Middle frontal gyrus (tissue), 1 donor: ENCODE results near the gene C10orf95.
"Not testable (repeated sequence)": the region's sequence is repeated elsewhere in the genome, so short reads cannot be mapped to it uniquely, and the experiment has no call there.

Experiments
- DNase-seq: peaks from one replicate; pipeline ENCODE4 v3.0.0-alpha.2; 2015; ENCODE audit warnings: low spot score; ENCODE audit errors: extremely low spot score

Gene C10orf95

DNA sequence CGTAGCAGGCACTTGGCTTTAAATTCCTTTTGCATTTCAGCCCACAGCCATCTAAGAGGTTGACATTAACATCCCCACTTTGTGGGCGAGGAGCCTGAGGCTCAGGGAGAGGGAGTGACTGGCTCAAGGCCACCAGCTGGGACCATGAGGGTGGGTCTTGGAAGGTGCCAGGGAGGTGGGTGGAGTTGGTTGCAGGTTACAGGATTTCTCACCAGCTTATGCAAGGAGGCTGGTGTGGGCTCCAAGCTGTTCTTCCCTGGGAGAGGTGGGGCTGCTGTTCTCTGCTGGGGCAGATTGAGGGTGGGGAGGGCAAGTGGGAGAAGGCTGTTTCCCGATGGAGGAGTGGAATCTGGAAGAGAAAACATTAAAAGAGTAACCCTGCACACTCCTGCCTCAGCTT lies 14.1 kb upstream of the C10orf95 start:
- no peak for DNase-seq

DNA sequence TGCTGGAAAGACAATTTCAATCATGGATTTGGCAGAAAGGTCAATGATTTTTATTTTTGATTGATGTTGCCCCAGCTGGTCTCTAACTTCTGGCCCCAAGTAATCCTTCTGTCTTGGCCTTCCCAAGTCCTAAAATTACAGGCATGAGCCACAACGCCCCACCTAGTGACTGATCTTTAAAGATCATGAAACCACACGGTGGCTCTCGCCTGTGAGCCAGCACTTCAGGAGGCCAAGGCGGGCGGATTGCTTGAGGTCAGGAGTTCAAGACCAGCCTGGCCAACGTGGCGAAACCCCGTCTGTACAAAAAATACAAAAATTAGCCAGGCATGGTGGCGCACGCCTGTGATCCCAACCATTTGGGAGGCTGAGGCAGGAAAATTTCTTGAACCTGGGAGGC lies 12.6 kb upstream of the C10orf95 start:
- DNase-seq = no peak

DNA sequence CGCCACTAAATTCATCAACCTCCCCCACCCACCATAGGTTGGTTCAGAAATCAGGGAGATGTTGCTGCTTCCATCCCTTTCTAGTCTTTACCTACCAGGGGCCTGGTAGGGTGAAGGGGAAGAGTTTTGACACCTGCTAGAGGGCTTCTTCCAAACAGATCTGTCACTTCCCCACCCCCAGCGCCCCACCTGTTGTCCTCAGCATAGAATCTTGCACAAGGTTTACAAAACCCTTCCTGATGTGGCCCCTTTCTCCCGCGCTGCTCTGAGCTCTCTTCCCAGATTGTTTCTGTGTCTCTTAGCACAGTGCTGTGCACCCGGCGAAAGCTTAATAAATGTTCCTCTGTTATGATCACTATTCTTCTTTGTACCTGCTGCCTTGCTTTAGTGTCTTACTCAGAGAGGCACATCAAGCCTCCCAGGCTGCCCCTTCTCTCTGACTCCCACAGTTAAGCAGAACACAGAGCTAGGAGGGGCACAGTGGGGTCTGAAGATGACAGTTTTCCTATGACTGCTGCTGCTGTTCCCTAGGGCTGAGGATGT lies 11.2 kb upstream of the C10orf95 start:
- no peak for DNase-seq

DNA sequence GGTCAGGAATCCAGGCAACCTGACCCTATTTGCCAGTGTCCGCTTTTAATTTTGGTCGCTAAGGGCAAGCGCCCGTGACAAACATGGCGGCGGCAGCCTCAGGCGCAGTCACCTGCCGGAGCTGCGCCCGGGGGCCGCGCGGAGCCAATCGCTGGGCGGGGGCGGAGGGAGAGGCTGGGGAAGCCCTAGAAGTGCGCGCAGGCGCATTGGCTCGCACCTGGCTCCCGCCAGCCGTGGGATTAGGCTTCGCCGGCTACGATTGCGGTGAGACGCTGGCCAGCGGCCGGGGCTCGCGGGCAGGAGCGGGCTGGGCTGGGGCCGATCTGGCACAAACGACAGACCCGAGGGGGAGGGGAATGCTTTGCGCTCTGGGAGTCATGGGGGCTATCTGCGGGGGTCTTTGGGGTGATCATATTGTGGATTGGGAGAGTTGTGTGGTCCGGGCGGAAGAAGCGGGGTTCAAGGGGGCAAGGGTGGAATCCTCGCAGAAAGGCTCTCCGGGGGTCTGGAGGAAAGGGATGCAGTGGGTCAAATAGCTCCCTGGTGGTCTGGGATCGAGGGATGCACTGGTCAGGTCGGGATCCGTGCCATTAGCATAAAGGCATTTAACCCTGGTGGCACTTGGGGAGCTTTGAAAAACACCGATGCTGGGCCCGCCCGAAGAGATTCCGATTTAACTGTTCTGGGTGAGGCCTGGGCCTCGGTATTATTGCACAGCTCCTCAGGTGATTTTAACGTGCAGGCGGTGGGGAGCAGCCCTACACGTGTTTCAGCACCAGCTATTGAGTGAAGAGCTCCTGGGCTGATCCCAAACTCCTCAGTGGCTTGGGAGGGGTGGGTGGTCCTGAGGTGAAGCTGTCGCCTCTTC lies 10.1 kb upstream of the C10orf95 start:
- DNase-seq = peak; percentile 84

DNA sequence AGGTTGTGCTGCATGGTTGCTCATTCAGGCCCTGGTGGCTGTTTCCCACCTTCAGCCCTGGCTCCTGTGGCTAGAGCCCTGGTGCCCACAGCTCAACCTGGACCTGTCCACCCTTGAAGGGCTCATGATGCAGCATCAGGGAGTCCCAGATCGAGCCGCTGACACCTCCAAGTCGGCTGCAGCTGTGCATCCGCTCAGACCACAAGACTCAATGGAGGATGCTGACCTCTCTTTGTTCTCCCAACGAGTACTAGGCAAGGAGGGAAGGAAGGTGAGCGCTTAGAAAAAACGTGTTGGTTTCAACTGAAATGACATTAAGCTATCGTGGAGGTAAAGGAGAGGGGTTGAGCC lies 9.5 kb upstream of the C10orf95 start:
- no peak for DNase-seq

DNA sequence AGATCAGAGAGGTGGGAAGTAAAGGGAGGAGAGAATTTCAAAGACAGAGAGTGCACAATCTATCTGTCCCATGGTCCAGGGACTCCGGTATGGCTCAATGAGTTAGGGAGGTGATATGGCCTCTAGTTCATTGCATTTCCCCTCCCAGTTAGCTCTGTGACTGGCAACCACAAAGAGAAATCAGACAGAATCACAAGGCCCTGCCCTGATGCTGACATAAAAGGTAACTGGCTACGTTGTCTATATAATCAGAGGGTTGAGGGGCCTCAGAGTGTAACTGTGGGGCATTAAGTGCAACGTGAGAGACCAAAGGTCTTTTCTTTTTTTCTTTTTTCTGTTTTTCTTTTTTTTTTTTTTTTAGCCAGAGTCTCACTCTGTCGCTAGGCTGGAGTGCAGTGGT lies 7.3 kb upstream of the C10orf95 start:
- DNase-seq = no peak

DNA sequence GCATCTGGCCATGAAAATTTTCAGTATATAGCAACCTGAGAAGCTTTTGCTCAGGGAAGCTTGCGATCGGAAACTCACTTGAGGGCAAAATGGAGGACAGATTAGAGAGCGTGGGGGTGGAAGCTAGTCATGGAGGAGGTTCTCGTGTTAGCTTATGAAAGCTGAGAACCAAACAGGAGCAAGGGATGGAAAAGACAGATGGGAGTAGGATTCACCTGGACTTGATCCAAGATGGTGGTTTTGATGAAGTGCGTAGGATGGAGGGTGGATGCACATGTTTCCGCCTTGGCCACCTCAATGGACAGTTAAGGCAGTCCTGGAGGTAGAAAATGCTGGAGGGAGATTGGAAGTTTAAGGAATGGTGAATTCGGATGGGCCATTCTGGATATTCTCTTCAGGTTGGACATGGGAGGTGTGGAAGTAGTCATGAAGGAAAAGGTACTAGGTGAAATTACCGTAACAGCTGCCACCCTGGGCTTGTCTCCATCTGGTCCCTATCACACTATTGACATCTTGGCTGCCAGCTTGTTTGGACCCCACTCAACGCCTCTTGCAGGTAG lies 6.3 kb upstream of the C10orf95 start:
- no peak for DNase-seq

DNA sequence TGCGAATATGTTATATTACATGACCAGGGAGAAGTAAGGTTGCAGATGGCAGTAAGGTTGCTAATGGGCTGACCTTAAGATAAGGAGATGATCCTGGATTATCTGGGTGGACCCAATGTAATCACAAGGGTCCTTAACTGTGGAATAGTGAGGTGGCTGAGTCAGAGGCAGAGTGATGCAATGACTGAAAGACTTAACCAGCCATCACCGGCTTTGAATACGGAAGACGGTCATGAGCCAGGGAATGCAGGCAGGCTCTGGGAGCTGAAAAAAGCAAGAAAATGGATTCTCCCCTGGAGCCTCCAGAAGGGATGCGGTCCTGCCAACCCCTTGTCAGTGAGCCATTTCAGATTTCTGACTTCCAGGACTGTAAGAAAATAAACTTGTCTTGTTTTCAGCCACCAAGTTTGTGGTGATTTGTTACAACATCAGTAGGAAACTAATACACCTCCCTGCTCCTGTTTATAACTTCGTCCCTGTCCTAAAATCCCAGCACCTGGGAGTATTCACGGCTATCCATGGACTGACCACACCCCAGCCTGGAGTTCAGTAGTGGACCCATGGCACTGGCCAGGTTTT lies 4.6 kb upstream of the C10orf95 start:
- DNase-seq = no peak

DNA sequence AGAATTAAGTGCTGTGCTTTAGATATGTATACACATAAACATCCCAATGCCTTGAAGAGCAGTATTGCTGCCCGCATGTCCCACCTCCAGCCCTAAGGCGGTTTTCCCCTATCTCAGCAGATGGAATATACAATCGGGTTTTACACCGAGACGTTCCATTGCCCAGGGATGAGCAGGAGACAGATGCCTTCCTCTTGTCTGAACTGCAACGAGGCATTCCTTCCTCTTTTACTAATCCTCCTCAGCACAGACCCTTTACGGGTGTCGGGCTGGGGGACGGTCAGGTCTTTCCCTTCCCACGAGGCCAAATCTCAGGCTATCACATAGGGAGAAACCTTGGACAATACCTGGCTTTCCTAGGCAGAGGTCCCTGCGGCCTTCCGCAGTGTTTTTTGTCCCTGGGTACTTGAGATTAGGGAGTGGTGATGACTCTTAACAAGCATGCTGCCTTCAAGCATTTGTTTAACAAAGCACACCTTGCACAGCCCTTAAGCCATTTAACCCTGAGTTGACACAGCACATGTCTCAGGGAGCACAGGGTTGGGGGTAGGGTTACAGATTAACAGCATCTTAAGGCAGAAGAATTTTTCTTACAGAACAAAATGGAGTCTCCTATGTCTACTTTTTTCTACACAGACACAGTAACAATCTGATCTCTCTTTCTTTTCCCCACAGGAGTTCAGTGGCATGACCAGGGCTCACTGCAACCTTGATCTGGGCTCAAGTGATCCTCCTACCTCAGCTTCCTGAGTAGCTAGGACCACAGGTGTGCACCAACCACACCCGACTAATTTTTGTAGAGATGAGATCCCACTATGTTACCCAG lies 3.5 kb upstream of the C10orf95 start:
- not testable (repeated sequence) for DNase-seq

DNA sequence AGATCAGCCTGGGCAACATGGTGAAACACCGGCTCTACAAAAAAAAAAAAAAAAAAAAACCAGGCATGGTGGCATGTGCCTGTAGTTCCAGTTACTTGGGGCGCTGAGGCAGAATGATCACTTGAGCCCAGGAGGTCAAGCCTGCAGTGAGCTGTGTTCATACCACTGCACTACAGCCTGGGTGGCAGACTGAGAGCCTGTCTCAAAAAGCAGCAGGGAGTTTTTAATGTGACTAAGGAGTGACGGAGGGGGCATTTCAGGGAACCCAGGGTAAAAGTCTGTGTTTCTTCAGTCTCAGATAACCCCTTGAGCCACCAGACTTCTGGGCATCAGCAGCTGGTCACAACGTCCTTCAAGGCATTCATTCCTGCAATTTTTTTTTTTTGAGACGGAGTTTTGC lies 2.2 kb upstream of the C10orf95 start:
- no peak for DNase-seq

DNA sequence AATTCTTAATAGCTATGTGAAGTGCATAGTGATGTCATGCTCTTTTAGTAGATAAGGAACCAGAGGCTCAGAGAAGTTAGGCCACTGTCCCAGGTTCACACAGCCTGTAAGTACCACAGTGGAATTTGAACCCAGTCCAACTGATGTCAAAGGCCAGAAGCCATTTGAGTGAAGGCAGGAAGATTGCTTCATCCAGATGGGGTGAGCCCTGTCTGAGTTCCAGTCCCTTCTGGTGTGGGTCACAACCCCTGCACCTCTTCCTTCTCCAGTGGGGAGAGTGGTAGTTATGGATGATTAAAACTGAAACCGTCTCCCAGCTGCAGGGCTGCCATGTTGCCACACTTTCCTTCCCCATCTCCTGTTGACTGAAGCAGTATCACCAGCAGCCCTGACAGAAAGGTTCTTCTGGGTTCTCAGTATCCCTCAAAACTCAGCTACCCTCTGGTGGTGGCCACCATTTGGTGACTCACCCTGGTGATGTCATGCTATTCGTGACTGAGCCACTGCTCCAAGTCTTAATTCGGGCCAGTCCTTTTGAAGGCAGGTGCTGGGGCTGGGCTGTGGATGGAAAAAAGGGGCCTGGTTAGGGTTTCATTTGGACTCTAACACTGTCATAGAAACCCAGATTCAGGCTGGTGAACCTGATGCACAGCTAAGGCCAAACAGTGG lies 1.5 kb upstream of the C10orf95 start:
- no peak for DNase-seq

DNA sequence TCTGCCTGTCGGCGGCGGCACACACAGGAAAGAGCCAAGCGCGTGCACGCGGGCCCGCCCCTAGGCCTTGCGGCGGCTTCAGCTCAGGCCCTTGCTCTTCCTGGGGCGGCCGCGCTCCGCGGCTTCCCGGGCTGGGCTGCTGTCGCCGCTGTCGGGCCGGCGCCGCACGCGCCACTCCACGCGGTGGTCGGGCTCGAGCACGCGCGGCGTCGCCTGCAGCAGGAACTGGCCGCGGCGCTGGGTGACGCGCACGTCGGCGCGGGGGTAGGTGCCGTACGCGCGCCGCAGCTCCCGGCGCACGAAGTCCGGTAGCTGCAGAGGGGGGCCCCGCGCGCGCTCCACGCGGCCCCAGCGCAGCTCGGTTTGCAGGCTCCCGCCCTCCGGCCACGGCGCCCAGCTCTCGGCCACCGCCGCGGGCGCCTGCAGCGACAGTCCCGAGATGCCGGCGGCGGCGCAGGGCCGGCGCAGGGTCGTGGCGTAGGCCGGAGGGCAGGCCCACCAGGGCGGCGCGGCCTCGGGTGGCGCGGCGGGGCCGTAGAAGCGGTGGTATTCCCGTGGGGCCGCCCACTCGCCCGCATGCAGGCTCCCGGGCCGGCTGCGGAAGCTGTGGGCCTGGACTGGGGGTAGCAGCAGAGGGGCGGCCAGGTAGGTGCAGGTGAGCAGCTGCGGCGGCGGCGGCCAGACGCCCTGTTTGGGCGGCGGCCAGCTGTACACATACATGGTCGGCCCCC lies 804 bp downstream of the C10orf95 start:
- DNase-seq = peak; percentile 85

DNA sequence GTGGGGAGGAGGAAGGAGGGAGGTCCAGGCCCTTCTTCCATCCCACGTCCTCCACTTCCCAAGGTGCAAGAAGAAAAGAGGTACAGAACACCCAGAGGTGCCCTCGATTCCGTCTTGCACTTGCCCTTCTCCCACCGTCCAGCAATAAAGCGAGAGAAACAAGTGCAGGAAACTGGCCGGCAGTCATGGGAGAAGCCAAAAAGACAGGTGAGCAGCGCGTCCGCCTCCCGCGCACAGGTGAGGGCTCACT lies 1.3 kb downstream of the C10orf95 start:
- no peak for DNase-seq

DNA sequence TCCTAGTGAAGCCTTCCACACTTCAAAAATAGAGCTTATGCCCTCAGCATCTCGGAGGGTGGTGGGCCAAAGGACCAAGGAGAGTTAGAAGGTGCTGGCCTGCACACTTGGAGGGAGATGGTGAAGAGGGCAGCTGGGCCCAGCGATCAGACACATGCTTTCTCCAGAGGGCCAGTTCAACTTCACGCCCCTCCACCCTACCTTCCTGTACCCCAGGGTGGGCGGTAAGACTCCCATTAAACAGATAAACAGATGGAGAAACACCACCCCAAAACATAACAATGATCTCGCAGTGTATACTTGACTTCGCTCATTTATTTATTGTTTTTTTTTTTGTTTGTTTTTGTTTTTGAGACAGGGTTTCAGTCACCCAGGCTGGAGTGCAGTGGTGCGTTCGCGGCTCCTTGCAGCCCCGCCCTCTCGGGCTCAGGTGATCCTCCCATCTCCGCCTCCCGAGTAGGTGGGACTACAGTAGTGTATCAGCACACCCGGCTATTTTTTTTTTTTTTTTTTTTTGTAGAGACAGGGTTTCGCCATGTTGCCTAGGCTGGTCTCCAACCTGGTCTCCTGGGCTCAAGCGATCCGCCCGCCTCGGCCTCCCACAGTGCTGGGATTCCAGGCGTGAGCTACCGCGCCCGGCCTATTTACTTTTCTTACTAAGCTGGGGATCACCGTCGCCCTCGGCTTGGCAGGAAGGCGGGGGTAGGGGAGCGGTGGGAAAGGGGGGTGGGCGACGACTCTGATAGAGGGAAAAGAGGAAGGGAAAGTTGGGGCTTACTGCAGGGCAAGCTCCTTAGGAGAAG lies 1.8 kb downstream of the C10orf95 start:
- no peak for DNase-seq

DNA sequence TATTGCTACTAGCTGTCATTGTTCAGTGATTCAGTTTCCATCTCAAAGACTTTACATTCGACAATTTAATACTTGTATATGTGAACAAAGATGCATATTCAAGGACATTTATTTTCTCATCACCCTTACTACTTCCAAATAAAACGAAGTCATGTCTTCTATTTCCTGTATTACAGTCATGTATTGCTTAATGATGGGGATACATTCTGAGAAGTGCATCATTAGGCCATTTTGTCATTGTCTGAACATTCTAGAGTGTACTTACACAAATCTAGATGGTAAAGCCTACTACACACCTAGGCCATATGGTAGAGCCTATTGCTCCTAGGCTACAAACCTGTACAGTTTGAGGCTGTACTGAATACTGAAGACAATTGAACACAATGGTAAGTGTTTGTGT lies 6.5 kb downstream of the C10orf95 start:
- DNase-seq = no peak

DNA sequence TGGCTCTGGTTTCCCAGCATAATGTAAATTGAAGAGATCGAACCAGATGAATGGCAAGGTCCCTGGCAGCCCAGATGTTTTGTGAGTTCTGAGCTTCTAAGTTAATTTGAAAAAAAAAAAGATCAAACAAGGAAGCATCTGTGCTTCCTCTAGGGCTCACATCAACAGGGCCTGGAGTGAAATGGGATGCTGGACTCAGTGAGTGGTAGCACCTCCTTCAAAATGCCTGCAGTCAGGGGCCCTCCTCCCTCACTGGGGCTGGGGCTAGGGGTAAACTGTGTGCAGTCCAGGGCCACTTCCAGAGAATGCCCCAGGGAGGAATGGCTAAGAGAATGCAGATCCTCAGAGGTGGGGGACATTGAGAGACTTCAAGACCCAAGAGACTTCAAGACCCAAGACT lies 13.0 kb downstream of the C10orf95 start:
- no peak for DNase-seq

DNA sequence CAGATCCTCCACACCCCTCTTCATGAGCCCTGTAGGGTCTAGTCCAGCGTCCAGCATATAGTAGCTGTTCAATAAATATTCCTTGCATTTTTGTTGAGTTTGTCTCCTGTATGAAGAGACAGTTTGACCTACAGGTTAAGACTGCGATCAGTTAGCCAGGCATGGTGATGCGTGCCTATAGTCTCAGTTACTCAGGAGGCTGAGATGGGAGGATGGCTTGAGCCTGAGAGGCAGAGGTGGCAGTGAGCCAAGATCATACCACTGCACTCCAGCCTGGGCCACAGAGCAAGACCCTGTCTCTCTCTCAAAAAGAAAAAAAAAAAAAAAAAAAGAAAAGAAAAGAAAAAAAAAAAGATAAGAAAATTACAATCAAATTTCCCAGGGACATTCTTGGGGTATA lies 13.8 kb downstream of the C10orf95 start:
- no peak for DNase-seq

DNA sequence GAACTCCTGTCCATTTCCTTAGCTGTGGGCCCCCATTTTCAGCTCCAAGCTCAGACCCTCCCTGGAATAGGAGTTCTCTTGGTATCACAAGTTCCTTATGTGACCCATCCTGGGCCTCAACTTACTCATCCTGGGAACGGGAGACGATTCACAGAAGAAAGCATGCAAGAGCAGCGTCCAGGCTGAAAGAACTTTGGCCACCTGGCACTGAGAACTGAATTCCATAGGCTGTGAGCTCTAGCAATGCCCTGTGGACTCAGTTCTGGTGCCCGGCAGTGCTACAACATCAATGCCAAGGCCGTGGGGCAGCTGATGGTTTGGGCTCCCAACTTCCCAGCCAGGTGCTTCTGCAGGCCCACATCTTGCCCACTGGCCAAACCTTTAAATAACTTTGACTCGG lies 15.0 kb downstream of the C10orf95 start:
- DNase-seq = no peak

DNA sequence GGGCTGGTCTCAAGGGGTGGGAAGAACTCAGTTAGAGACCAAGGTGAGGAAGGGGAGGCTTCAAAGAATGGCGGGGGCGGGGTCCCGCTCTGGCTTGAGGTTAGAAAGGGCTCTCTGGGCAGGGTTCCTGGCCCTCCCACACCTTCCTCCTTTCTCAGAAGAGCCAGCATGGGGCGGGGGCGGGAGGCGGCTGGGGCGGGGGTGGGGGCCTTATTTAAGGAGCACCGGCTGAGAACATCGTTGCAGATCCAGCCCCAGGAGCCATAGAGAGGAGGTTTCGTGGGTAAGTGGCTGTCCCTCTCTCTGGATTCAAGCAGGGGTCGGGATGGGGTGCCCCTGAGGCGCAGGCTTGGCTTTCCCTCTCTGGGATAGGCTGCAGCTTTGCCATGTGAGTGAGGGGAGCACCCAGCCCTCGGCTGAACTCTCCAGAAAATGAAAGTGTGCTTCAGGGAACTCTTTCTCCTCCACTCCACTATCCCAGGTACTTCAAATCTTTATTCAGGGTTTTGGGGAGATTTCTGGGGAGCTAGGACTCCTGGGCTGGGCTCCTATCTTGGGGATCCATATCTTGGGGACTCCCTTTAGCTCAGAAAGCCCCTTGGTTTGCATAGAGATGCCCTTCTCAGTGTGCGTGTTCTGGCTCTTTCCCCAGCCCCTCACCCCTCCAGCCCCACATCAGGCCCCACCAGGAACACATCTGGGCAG lies 15.7 kb downstream of the C10orf95 start:
- no peak for DNase-seq
